Prostate gland (tissue), 2 donors: ENCODE data around the gene COX20. TPM values are rescaled to one million over a fixed set of nuclear protein-coding genes. Genes with fewer than 3 reads are reported as not detected.
"Not testable (repeated sequence)": the region's sequence is repeated elsewhere in the genome, so short reads cannot be mapped to it uniquely, and the experiment has no call there.

Source experiments
- DNase-seq: peaks from one replicate; pipeline ENCODE4 v3.0.0-alpha.2; 2019; ENCODE audit warnings: low spot score
- H3K27ac ChIP-seq, 2 donors: fragments of 200-600 bp; sonication (generic); 2 replicates each; pipeline ENCODE4 v1.5.1; 2017 to 2019
- H3K27me3 ChIP-seq: fragments of 200-600 bp; sonication (generic); replicated peaks from 2 replicates; pipeline ENCODE4 v1.5.1; 2019; ENCODE audit not compliant: insufficient read depth
- H3K36me3 ChIP-seq, 2 donors: fragments of 200-600 bp; sonication (generic); 1 replicate in 1 of 2; 2 replicates in 1 of 2; pipeline versions ENCODE4 v1.5.1 to v1.8.1; 2017 to 2019
- H3K4me1 ChIP-seq: fragments of 200-600 bp; sonication (generic); replicated peaks from 2 replicates; pipeline ENCODE4 v1.5.1; 2019
- H3K4me3 ChIP-seq, 2 donors: fragments of 200-600 bp; sonication (generic); 2 replicates each; pipeline ENCODE4 v1.5.1; 2017 to 2019
- H3K9me3 ChIP-seq: fragments of 200-600 bp; sonication (generic); 2 replicates; pipeline ENCODE4 v1.5.1; 2017
- POLR2A ChIP-seq: fragments of 450-650 bp; IDR thresholded peaks from one replicate; pipeline ENCODE4 v1.6.1; 2016; ENCODE audit warnings: antibody characterized with exemption, mild to moderate bottlenecking
- POLR2AphosphoS5 ChIP-seq: sonication (generic); formaldehyde crosslinking; IDR thresholded peaks from one replicate; pipeline ENCODE4 v1.6.1; 2017; ENCODE audit warnings: antibody characterized with exemption
- WGBS: methylation state at CpG from one replicate; pipeline ENCODE4 v1.1.5; 2018; 5-methylcytosine and 5-hydroxymethylcytosine counted together
- intact Hi-C: fragments of 100-400 bp; cut with DNase I; formaldehyde crosslinking; loops from one replicate; pipeline ENCODE4 v1.14.2; 2022
- total RNA-seq, 2 donors: library from RNA; depleted of rRNA; stranded (reverse); fragments of >200 nt; gene quantifications; one replicate each; pipeline ENCODE4 v1.1.0, GENCODE V29; 2016
- TF ChIP-seq, protein P1 (sequence below), 4 experiments: fragments of 200-600 bp in 2 of 4; fragments of 450-650 bp in 2 of 4; sonication (generic) in 2 of 4; IDR thresholded peaks; 1 replicate in 3 of 4; 2 replicates in 1 of 4; pipeline ENCODE4 v1.5.1; 2016 to 2019; ENCODE audit warnings: antibody characterized with exemption in 4 of 4, mild to moderate bottlenecking in 2 of 4, moderate library complexity in 2 of 4

COX20 gene
- total RNA-seq, 2 donors from 2014 or later: 46.8 to 78.4 TPM

DNA sequence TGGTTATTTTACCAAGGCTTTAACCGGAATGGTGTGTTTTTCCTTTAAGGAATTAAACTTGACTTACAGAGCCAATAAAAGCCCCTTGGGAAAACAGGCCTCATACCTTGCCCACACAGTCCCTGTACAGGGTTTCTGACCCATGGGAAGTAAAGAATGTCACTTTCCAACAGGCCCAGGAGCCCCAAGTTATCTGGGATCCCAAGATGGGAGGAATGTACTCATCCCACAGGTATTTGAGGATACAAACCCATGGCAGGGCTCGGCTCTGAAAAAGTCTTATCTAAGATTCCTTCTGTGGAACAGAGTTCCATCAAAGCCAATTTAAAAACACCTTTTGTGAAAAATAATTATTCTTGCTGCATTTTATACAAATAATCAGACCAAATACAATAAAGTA, 15.3 kb upstream of the COX20 start:
- 61% methylated on average over 2 of the region's 2 CpGs for WGBS
- no peak overlapping the region for H3K27ac ChIP-seq
- intact Hi-C loops: no loop called here
- TF ChIP-seq POLR2AphosphoS5: no peak
- no peak for TF ChIP-seq POLR2A
- TF ChIP-seq, protein P1, sequence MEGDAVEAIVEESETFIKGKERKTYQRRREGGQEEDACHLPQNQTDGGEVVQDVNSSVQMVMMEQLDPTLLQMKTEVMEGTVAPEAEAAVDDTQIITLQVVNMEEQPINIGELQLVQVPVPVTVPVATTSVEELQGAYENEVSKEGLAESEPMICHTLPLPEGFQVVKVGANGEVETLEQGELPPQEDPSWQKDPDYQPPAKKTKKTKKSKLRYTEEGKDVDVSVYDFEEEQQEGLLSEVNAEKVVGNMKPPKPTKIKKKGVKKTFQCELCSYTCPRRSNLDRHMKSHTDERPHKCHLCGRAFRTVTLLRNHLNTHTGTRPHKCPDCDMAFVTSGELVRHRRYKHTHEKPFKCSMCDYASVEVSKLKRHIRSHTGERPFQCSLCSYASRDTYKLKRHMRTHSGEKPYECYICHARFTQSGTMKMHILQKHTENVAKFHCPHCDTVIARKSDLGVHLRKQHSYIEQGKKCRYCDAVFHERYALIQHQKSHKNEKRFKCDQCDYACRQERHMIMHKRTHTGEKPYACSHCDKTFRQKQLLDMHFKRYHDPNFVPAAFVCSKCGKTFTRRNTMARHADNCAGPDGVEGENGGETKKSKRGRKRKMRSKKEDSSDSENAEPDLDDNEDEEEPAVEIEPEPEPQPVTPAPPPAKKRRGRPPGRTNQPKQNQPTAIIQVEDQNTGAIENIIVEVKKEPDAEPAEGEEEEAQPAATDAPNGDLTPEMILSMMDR (IDR thresholded peaks at IDR 0.05): no peak
- H3K36me3 ChIP-seq: no peaks in the 10 kb centered on the region
- no peaks in the 10 kb centered on the region for H3K4me1 ChIP-seq
- H3K4me3 ChIP-seq: no peak overlapping the region
- DNase-seq: no peak
- no peaks in the 10 kb centered on the region for H3K27me3 ChIP-seq
- no peaks in the 10 kb centered on the region for H3K9me3 ChIP-seq

DNA sequence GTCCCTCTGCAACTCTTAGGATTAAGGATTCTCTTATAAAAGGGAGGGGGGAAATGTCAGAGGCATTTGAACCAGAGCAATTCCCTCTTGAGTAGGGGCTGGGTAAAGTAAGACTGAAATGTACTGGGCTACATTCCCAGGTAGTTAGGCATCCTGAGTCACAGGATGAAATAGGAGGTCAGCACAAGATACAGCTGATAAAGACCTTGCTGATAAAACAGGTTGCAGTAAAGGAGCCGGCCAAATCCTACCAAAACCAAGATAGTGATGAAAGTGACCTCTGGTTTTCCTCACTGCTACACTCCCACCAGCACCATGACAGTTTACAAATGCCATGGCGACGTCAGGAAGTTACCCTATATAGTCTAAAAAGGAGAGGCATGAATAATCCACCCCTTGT, 14.3 kb upstream of the COX20 start:
- intact Hi-C loops: no loop called here
- no peaks in the 10 kb centered on the region for H3K4me1 ChIP-seq

GRCh38 chr1:244822878-244823277, 12.6 kb upstream of the COX20 start:
- H3K9me3 ChIP-seq: no peaks in the 10 kb centered on the region
- intact Hi-C loops: no loop called here
- H3K4me1 ChIP-seq: no peaks in the 10 kb centered on the region
- 85% methylated on average over 11 of the region's 11 CpGs for WGBS
- no peaks in the 10 kb centered on the region for H3K27me3 ChIP-seq
- no peak overlapping the region for H3K4me3 ChIP-seq
- TF ChIP-seq, protein P1 (IDR thresholded peaks at IDR 0.05): no peak
- TF ChIP-seq POLR2A: no peak
- TF ChIP-seq POLR2AphosphoS5: no peak
- H3K36me3 ChIP-seq: no peaks in the 10 kb centered on the region
- DNase-seq: no peak
- H3K27ac ChIP-seq: no peak overlapping the region

More for the DNA sequence above, 14.3 kb upstream of the COX20 start:
- H3K27me3 ChIP-seq: no peaks in the 10 kb centered on the region
- H3K4me3 ChIP-seq: no peak overlapping the region
- no peaks in the 10 kb centered on the region for H3K36me3 ChIP-seq
- no peak overlapping the region for H3K27ac ChIP-seq
- DNase-seq: no peak
- H3K9me3 ChIP-seq: no peaks in the 10 kb centered on the region
- no peak for TF ChIP-seq POLR2AphosphoS5
- no peak for TF ChIP-seq POLR2A
- TF ChIP-seq, protein P1 (IDR thresholded peaks at IDR 0.05): no peak
- WGBS: 84% methylated on average over 3 of the region's 3 CpGs

- Histone ChIP-seq H3K9me3 (no peaks in the 10 kb centered on the region), H3K27me3 (no peaks in the 10 kb centered on the region), H3K4me3 (no peak overlapping the region), H3K27ac (no peak overlapping the region), H3K36me3 (no peaks in the 10 kb centered on the region), H3K4me1 (no peaks in the 10 kb centered on the region)
- 35% methylated on average over 4 of the region's 4 CpGs for WGBS
- DNase-seq: no peak
- TF ChIP-seq, protein P1 (IDR thresholded peaks at IDR 0.05): no peak
- peak; percentile 34 for TF ChIP-seq POLR2AphosphoS5
- intact Hi-C loops: no loop called here
Measured at GRCh38 chr1:244826712-244827111, 8.7 kb upstream of the COX20 start.

DNA sequence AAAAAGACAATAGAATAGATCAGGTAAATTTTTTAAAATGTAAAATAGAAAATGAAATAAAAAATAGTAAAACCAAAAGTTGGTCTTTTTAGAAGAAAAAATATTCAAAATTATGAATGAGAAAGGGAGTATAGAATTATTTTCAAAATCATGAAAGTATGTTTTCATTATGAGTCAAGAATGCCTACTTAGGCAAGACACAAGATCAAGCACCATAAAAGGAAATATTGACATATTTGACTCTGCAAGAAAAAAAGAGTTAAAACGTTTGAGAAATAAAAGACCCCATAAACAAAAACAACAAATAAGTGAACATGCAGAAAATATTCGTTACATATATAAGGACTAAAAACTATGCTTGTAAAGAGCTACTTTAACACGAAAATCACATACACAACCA, 4.8 kb upstream of the COX20 start:
- no peak for TF ChIP-seq POLR2AphosphoS5
- no peak for TF ChIP-seq POLR2A
- TF ChIP-seq, protein P1 (IDR thresholded peaks at IDR 0.05): no peak
- Histone ChIP-seq H3K36me3 (no peaks in the 10 kb centered on the region), H3K27me3 (no peaks in the 10 kb centered on the region), H3K4me3 (no peak overlapping the region), H3K4me1 (no peaks in the 10 kb centered on the region), H3K27ac (no peak overlapping the region), H3K9me3 (no peaks in the 10 kb centered on the region)
- DNase-seq: no peak
- intact Hi-C loops: no loop called here
- 70% methylated on average over 3 of the region's 3 CpGs for WGBS

DNA sequence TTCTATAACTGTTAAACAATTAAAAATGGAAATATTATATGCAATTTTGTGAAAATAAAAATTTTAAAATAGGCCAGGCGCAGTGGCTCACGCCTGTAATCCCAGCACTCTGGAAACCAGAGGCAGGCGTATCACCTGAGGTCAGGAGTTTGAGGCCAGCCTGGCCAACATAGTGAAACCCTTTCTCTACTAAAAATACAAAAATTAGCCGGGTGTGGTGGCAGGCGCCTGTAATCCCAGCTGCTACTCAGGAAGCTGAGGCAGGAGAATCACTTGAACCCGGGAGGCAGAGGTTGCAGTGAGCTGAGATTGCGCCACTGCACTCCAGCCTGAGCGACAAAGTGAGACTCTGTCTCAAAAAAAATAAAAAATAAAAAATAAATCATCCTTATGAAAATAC, 2.2 kb upstream of the COX20 start:
- Histone ChIP-seq H3K4me3 (peak overlapping the region in 1 of 2 donors; percentile 64), H3K27ac (peak overlapping the region; percentile 99)
- WGBS: 44% methylated on average over 8 of the region's 8 CpGs
- DNase-seq, H3K36me3 ChIP-seq, H3K9me3 ChIP-seq, H3K4me1 ChIP-seq, intact Hi-C loops, H3K27me3 ChIP-seq: not testable (repeated sequence)
